Gastrocnemius medialis (tissue), 4 donors: ENCODE results near the gene PPP4R3A. TPM values are rescaled to one million over a fixed set of nuclear protein-coding genes. Genes with fewer than 3 reads are reported as not detected.

Experiments used
- ATAC-seq, 2 donors: fragments of 150-250 bp; one replicate each; pipeline ENCODE4 v1.9.1; 2016
- DNase-seq, 2 donors: peaks; one replicate each; pipeline ENCODE4 v3.0.0-alpha.2; 2019
- H3K27ac ChIP-seq, 4 donors: fragments of 200-600 bp; sonication (generic); 1 replicate in 1 of 4; 2 replicates in 3 of 4; pipeline ENCODE4 v1.5.1; 2016 to 2018; ENCODE audit warnings: mild to moderate bottlenecking in 2 of 4, moderate library complexity in 1 of 4
- H3K27me3 ChIP-seq, 3 donors: fragments of 200-600 bp; sonication (generic) in 2 of 3; 1 replicate in 1 of 3; 2 replicates in 2 of 3; pipeline versions ENCODE4 v1.5.1 to v1.6.0; 2016 to 2019; ENCODE audit warnings: mild to moderate bottlenecking in 1 of 3, moderate library complexity in 1 of 3
- H3K36me3 ChIP-seq, 2 donors: fragments of 200-600 bp; sonication (generic) in 1 of 2; one replicate each; pipeline ENCODE4 v1.5.1; 2017 to 2018
- H3K4me1 ChIP-seq, 2 donors: fragments of 200-600 bp; sonication (generic) in 1 of 2; one replicate each; pipeline ENCODE4 v1.5.1; 2016 to 2017; ENCODE audit warnings: mild to moderate bottlenecking in 2 of 2
- H3K4me3 ChIP-seq, 4 donors: fragments of 200-600 bp; sonication (generic) in 3 of 4; 1 replicate in 1 of 4; 2 replicates in 3 of 4; pipeline ENCODE4 v1.5.1; 2016 to 2019; ENCODE audit warnings: mild to moderate bottlenecking in 2 of 4
- H3K9me3 ChIP-seq, 3 donors: fragments of 200-600 bp; sonication (generic) in 2 of 3; 1 replicate in 1 of 3; 2 replicates in 2 of 3; pipeline ENCODE4 v1.5.1; 2016 to 2019
- POLR2A ChIP-seq, 2 donors: fragments of 450-650 bp; IDR thresholded peaks; one replicate each; pipeline ENCODE4 v1.6.1; 2017; ENCODE audit warnings: antibody characterized with exemption in 2 of 2, mild to moderate bottlenecking in 2 of 2, moderate library complexity in 2 of 2
- in situ Hi-C, 4 donors: fragments of 200-750 bp; cut with MboI; loops; one replicate each; pipeline versions ENCODE4 v1.15.0 to v1.8.0; 2017; ENCODE audit warnings: low sequenced_read_pairs in 4 of 4
- intact Hi-C: fragments of 100-400 bp; cut with DNase I; formaldehyde crosslinking; loops from one replicate; pipeline ENCODE4 v1.15.1; 2023; ENCODE audit warnings: low total_unique reads
- total RNA-seq, 4 donors: library from RNA; depleted of rRNA; stranded (reverse); fragments of >200 nt; gene quantifications; one replicate each; pipeline versions ENCODE4 v1.1.0 to v1.2.3, GENCODE V29; 2016
- TF ChIP-seq, protein P1 (sequence below), 5 experiments: fragments of 450-650 bp in 3 of 5; fragments of 200-600 bp in 2 of 5; sonication (generic) in 2 of 5; IDR thresholded peaks in 4 of 5; conservative IDR thresholded peaks in 1 of 5; 1 replicate in 4 of 5; 2 replicates in 1 of 5; pipeline ENCODE4 v1.5.1; 2016 to 2019; ENCODE audit warnings: antibody characterized with exemption in 5 of 5, mild to moderate bottlenecking in 3 of 5, moderate library complexity in 3 of 5

Gene PPP4R3A
- total RNA-seq, 4 donors from 2014 or later = 38.8 to 53.3 (median 44.6) TPM

- Histone ChIP-seq H3K27me3 (no peaks in the 10 kb centered on the region), H3K9me3 (no peaks in the 10 kb centered on the region), H3K27ac (peak overlapping the region in 2 of 4 donors; percentile 12 to 24), H3K4me3 (no peak overlapping the region), H3K4me1 (peaks cover 52 to 54% of the 10 kb centered on the region in 2 donors), H3K36me3 (peaks cover 0 to 5% of the 10 kb centered on the region in 2 donors)
- in situ Hi-C loops = no loop called here
- no peak for TF ChIP-seq POLR2A (IDR thresholded peaks at IDR 0.05)
- TF ChIP-seq, protein P1, sequence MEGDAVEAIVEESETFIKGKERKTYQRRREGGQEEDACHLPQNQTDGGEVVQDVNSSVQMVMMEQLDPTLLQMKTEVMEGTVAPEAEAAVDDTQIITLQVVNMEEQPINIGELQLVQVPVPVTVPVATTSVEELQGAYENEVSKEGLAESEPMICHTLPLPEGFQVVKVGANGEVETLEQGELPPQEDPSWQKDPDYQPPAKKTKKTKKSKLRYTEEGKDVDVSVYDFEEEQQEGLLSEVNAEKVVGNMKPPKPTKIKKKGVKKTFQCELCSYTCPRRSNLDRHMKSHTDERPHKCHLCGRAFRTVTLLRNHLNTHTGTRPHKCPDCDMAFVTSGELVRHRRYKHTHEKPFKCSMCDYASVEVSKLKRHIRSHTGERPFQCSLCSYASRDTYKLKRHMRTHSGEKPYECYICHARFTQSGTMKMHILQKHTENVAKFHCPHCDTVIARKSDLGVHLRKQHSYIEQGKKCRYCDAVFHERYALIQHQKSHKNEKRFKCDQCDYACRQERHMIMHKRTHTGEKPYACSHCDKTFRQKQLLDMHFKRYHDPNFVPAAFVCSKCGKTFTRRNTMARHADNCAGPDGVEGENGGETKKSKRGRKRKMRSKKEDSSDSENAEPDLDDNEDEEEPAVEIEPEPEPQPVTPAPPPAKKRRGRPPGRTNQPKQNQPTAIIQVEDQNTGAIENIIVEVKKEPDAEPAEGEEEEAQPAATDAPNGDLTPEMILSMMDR (IDR thresholded peaks at IDR 0.05 in 4 of 5, conservative IDR thresholded peaks at IDR 0.05 in 1 of 5) = no peak
- intact Hi-C loops = loop anchor here (10.0 kb wide), 1 partner anchor 1842 kb away; the partner anchor contains the start of gene BTBD7
- DNase-seq (no peak), ATAC-seq (no peak)
These were observed 16.9 kb downstream of the PPP4R3A start for GRCh38 chr14:91493169-91493568.

DNA sequence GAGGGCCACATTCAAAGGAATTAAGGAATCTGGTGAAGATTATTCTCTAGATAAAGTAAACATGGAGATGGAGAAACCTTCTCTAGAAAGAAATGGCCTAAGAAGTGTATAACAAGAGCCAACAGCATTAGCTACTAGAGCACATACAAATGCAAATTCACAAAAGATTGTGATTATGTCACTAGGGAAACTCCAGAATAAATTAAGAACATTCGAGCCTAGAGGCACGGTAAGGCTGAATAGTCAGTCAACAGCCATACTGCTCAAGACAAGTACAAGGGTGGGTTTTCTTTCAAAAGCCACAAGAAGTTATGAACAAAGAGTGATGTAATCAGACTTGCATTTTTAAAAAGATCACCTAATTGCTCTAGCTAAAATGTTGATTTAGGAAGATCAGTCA lies 25.4 kb downstream of the PPP4R3A start:
- DNase-seq (no peak), ATAC-seq (no peak)
- Histone ChIP-seq H3K36me3 (peaks cover 0 to 41% of the 10 kb centered on the region in 2 donors), H3K4me3 (no peak overlapping the region), H3K4me1 (peaks cover 7 to 14% of the 10 kb centered on the region in 2 donors), H3K27ac (no peak overlapping the region), H3K9me3 (no peaks in the 10 kb centered on the region), H3K27me3 (no peaks in the 10 kb centered on the region)
- TF ChIP-seq, protein P1 (IDR thresholded peaks at IDR 0.05 in 4 of 5, conservative IDR thresholded peaks at IDR 0.05 in 1 of 5) = no peak
- no peak for TF ChIP-seq POLR2A (IDR thresholded peaks at IDR 0.05)
- intact Hi-C loops = no loop called here
- in situ Hi-C loops = no loop called here

- Histone ChIP-seq H3K36me3 (peaks cover 0 to 41% of the 10 kb centered on the region in 2 donors), H3K4me3 (no peak overlapping the region), H3K27me3 (no peaks in the 10 kb centered on the region), H3K4me1 (peaks cover 7 to 14% of the 10 kb centered on the region in 2 donors), H3K9me3 (no peaks in the 10 kb centered on the region), H3K27ac (no peak overlapping the region)
- ATAC-seq = no peak
- DNase-seq = no peak
- intact Hi-C loops = no loop called here
- in situ Hi-C loops = no loop called here
- TF ChIP-seq POLR2A (IDR thresholded peaks at IDR 0.05) = no peak
- TF ChIP-seq, protein P1 (IDR thresholded peaks at IDR 0.05 in 4 of 5, conservative IDR thresholded peaks at IDR 0.05 in 1 of 5) = no peak
These were observed 25.9 kb downstream of the PPP4R3A start for GRCh38 chr14:91484186-91484585.

DNA sequence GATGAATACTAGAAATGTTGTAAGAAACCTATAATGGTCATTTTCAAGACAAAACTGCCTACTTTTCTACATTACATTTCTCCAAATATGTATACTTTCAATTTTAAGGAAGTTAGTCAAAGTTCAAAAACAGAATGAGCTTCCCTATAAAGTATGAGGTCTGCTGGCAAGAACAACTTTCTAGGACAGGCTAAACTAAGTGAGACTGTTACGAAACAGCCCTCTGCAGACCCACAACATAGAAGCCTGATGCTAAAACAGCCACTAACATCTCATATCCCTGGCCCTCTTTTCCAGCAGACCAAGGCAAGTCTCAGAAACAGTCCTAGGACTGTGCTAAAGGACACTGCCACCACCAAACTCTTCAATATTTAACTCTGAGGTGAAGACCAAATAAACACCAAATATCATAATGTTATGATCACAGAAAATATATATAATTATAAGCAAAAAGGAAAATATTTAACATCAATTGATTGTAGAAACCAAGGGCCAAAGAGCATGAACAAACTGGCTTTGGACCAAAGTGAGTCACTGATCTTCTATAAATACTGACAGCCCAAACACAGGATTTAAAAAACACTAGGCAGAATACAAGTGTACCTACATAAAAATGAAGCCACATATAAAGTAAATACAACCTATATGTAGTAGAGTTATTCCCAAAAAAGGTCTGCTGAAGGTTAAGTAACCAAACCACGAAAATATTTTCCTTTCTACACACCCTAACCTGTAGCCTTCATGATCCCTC lies 27.7 kb downstream of the PPP4R3A start:
- H3K27me3 ChIP-seq = no peaks in the 10 kb centered on the region
- H3K9me3 ChIP-seq = no peaks in the 10 kb centered on the region
- no peak overlapping the region for H3K4me3 ChIP-seq
- peak in 1 of 2 donors; percentile 49 for ATAC-seq
- peaks cover 7 to 14% of the 10 kb centered on the region in 2 donors for H3K4me1 ChIP-seq
- peaks cover 0 to 50% of the 10 kb centered on the region in 2 donors for H3K36me3 ChIP-seq
- peak overlapping the region; percentile 42 to 58 (median 52) for H3K27ac ChIP-seq
- intact Hi-C loops (no loop called here), in situ Hi-C loops (no loop called here)
- TF ChIP-seq, protein P1 (IDR thresholded peaks at IDR 0.05 in 4 of 5, conservative IDR thresholded peaks at IDR 0.05 in 1 of 5) = no peak
- TF ChIP-seq POLR2A (IDR thresholded peaks at IDR 0.05) = no peak
- DNase-seq = no peak
